GM19438 (cell line): ENCODE measurements around the gene PRKN.
"Not testable (repeated sequence)": the region's sequence is repeated elsewhere in the genome, so short reads cannot be mapped to it uniquely, and the experiment has no call there.

Experiments
- ATAC-seq: cut with Tn5 transposase; IDR thresholded peaks from one replicate; pipeline ENCODE4 v1.9.1; 2021; ENCODE audit warnings: low read depth; ENCODE audit not compliant: unreplicated experiment

The PRKN gene

GRCh38 chr6:161360520-161360919, 1367.0 kb downstream of the PRKN start:
- no peak for ATAC-seq

- ATAC-seq, result no peak
These were observed 1368.0 kb downstream of the PRKN start for GRCh38 chr6:161359618-161359945.

GRCh38 chr6:161356167-161356854, 1371.3 kb downstream of the PRKN start:
- no peak for ATAC-seq

GRCh38 chr6:161355696-161356095, 1371.9 kb downstream of the PRKN start:
- ATAC-seq, result no peak

- no peak for ATAC-seq
These were observed 1372.6 kb downstream of the PRKN start for GRCh38 chr6:161354956-161355355.

GRCh38 chr6:161354276-161354840, 1373.2 kb downstream of the PRKN start:
- no peak for ATAC-seq

- no peak for ATAC-seq
These were observed 1374.4 kb downstream of the PRKN start for GRCh38 chr6:161353208-161353613.

GRCh38 chr6:161351858-161352257, 1375.7 kb downstream of the PRKN start:
- no peak for ATAC-seq

GRCh38 chr6:161349886-161350285, 1377.7 kb downstream of the PRKN start:
- no peak for ATAC-seq

GRCh38 chr6:161348628-161348994, 1379.0 kb downstream of the PRKN start:
- ATAC-seq, result no peak

- no peak for ATAC-seq
These were observed 1379.5 kb downstream of the PRKN start for GRCh38 chr6:161347988-161348627.

- no peak for ATAC-seq
These were observed 1380.4 kb downstream of the PRKN start for GRCh38 chr6:161347125-161347524.

GRCh38 chr6:161346717-161347116, 1380.8 kb downstream of the PRKN start:
- no peak for ATAC-seq

- ATAC-seq, result no peak
These were observed 1382.9 kb downstream of the PRKN start for GRCh38 chr6:161344626-161345025.

- no peak for ATAC-seq
These were observed 1385.5 kb downstream of the PRKN start for GRCh38 chr6:161342039-161342438.

GRCh38 chr6:161341638-161342037, 1385.9 kb downstream of the PRKN start:
- ATAC-seq, result no peak

- no peak for ATAC-seq
These were observed 1389.6 kb downstream of the PRKN start for GRCh38 chr6:161338015-161338414.

GRCh38 chr6:161336479-161336878, 1391.1 kb downstream of the PRKN start:
- ATAC-seq, result no peak

GRCh38 chr6:161333410-161333809, 1394.2 kb downstream of the PRKN start:
- ATAC-seq, result no peak

- not testable (repeated sequence) for ATAC-seq
These were observed 1396.0 kb downstream of the PRKN start for GRCh38 chr6:161331402-161332081.

GRCh38 chr6:161327360-161327953, 1400.1 kb downstream of the PRKN start:
- no peak for ATAC-seq
